Uterus (tissue), 2 donors: ENCODE measurements around the gene EIF4EBP2.
A peak's percentile ranks its signal among the peaks of the same experiment; 100 is the strongest.

ENCODE experiments used
- POLR2A ChIP-seq, 2 donors: fragments of 450-650 bp; IDR thresholded peaks; one replicate each; pipeline ENCODE4 v1.6.1; 2016; ENCODE audit warnings: antibody characterized with exemption in 2 of 2, mild to moderate bottlenecking in 1 of 2, moderate library complexity in 1 of 2
- TF ChIP-seq, protein P1 (sequence below), 4 experiments: fragments of 200-600 bp in 2 of 4; fragments of 450-650 bp in 2 of 4; sonication (generic) in 2 of 4; IDR thresholded peaks; one replicate each; pipeline ENCODE4 v1.5.1; 2016 to 2019; ENCODE audit warnings: antibody characterized with exemption in 4 of 4, mild to moderate bottlenecking in 2 of 4, moderate library complexity in 1 of 4

DNA sequence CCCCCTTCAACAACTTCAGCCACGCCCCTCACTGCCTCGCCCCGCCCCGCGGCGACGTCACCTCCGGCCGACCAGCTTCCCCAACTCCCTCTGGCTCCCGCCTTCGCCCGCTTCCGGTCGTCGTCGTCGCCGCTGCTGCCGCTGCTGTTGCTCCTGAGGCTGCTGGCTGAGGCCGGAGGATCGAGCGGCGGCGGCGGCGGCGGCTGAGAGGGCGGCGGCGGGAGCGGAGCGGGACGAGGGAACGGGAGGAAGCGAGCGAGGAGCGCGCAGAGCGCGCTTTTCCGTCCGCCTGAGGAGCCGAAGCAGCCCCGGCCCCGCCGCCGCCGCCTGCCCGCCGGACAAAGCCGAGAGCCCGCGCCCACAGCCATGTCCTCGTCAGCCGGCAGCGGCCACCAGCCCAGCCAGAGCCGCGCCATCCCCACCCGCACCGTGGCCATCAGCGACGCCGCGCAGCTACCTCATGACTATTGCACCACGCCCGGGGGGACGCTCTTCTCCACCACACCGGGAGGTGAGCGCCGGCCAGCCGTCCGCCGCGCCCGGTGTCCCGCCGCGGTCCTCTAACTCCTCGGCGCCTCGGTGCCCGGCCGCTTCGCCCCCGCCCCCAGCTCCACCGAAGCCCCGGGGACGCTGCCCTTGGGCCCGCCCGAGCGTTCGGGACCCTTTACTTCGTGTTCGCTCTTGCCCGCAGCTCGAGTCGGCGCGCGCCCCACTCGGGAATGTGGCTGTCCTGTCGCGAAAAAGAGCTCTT is at the start of gene EIF4EBP2:
- TF ChIP-seq, protein P1, sequence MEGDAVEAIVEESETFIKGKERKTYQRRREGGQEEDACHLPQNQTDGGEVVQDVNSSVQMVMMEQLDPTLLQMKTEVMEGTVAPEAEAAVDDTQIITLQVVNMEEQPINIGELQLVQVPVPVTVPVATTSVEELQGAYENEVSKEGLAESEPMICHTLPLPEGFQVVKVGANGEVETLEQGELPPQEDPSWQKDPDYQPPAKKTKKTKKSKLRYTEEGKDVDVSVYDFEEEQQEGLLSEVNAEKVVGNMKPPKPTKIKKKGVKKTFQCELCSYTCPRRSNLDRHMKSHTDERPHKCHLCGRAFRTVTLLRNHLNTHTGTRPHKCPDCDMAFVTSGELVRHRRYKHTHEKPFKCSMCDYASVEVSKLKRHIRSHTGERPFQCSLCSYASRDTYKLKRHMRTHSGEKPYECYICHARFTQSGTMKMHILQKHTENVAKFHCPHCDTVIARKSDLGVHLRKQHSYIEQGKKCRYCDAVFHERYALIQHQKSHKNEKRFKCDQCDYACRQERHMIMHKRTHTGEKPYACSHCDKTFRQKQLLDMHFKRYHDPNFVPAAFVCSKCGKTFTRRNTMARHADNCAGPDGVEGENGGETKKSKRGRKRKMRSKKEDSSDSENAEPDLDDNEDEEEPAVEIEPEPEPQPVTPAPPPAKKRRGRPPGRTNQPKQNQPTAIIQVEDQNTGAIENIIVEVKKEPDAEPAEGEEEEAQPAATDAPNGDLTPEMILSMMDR (IDR thresholded peaks at IDR 0.05), result peak in 2 of 4 experiments; percentile 12 to 15
- TF ChIP-seq POLR2A (IDR thresholded peaks at IDR 0.05), result peak; percentile 97 to 99
